Ovary (tissue), 3 donors: Measurements from ENCODE around the gene VWCE.

Experiments used
- CTCF ChIP-seq, 3 donors: fragments of 450-650 bp in 2 of 3; fragments of 200-600 bp in 1 of 3; IDR thresholded peaks; one replicate each; pipeline versions ENCODE4 v1.5.1 to v1.8.0; 2016 to 2022; ENCODE audit warnings: antibody characterized with exemption in 3 of 3, mild to moderate bottlenecking in 1 of 3
- POLR2A ChIP-seq: fragments of 450-650 bp; IDR thresholded peaks from one replicate; pipeline ENCODE4 v1.6.1; 2017; ENCODE audit warnings: antibody characterized with exemption, mild to moderate bottlenecking, moderate library complexity
- donor health status: DM: no; HTN: no; CAD: no.

- TF ChIP-seq CTCF (IDR thresholded peaks at IDR 0.05) (no peak), POLR2A (no peak)
These were observed 2.8 kb downstream of the VWCE start for GRCh38 chr11:61292356-61292755.
